Measurements from ENCODE around the gene FLNC. TPM values are rescaled to one million over a fixed set of nuclear protein-coding genes. Genes with fewer than 3 reads are reported as not detected.

FLNC gene
- total RNA-seq, 2 experiments from 2014 or later = not detected

- Mint-ChIP-seq H3K27me3 (peaks cover 14% of the 10 kb centered on the region), H3K27ac (no peak overlapping the region), H3K4me1 (peaks cover 8% of the 10 kb centered on the region), H3K4me3 (no peak overlapping the region), H3K36me3 (ENCODE audit: low read depth) (no peaks in the 10 kb centered on the region), H3K9me3 (no peaks in the 10 kb centered on the region)
- no peak for DNase-seq
- ChIA-PET POLR2A (no interaction called here), CTCF (no interaction called here)
Observed at GRCh38 chr7:128888039-128888755, 58.0 kb downstream of the FLNC start.

DNA sequence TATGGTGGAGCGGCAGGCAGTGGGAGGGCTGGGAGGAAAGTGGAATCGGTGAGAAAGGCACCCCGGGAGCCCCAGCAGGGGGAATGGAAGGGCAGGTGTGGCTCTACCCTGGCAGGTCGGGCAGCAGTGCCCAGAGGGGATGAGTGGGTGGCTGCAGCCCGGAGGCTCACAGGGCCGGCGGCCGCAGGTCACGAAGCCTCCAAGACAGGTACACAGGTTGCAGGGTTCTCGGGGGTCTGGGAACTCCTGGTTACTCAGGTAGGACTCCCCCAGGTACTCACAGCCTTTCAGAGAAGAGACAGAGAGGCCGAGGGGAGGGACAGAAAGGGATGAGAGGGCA is 58.5 kb downstream of the FLNC start:
- CTCF ChIA-PET = no interaction called here
- H3K4me1 Mint-ChIP-seq = peaks cover 5% of the 10 kb centered on the region
- H3K27ac Mint-ChIP-seq = no peak overlapping the region
- no peaks in the 10 kb centered on the region for H3K36me3 Mint-ChIP-seq (ENCODE audit: low read depth)
- DNase-seq = no peak
- H3K27me3 Mint-ChIP-seq = peaks cover 14% of the 10 kb centered on the region
- POLR2A ChIA-PET = no interaction called here
- no peak overlapping the region for H3K4me3 Mint-ChIP-seq
- no peaks in the 10 kb centered on the region for H3K9me3 Mint-ChIP-seq

- Mint-ChIP-seq H3K9me3 (no peaks in the 10 kb centered on the region), H3K4me3 (no peak overlapping the region), H3K4me1 (peaks cover 4% of the 10 kb centered on the region), H3K27ac (no peak overlapping the region), H3K27me3 (peaks cover 14% of the 10 kb centered on the region), H3K36me3 (ENCODE audit: low read depth) (no peaks in the 10 kb centered on the region)
- DNase-seq = no peak
- ChIA-PET CTCF (no interaction called here), POLR2A (no interaction called here)
Observed at GRCh38 chr7:128889121-128889520, 58.9 kb downstream of the FLNC start.

GRCh38 chr7:128890306-128891109 is 60.3 kb downstream of the FLNC start:
- CTCF ChIA-PET = no interaction called here
- no peak overlapping the region for H3K4me3 Mint-ChIP-seq
- H3K9me3 Mint-ChIP-seq = no peaks in the 10 kb centered on the region
- H3K36me3 Mint-ChIP-seq (ENCODE audit: low read depth) = no peaks in the 10 kb centered on the region
- H3K4me1 Mint-ChIP-seq = peaks cover 1% of the 10 kb centered on the region
- POLR2A ChIA-PET = no interaction called here
- H3K27me3 Mint-ChIP-seq = peaks cover 14% of the 10 kb centered on the region
- no peak overlapping the region for H3K27ac Mint-ChIP-seq
- no peak for DNase-seq

DNA sequence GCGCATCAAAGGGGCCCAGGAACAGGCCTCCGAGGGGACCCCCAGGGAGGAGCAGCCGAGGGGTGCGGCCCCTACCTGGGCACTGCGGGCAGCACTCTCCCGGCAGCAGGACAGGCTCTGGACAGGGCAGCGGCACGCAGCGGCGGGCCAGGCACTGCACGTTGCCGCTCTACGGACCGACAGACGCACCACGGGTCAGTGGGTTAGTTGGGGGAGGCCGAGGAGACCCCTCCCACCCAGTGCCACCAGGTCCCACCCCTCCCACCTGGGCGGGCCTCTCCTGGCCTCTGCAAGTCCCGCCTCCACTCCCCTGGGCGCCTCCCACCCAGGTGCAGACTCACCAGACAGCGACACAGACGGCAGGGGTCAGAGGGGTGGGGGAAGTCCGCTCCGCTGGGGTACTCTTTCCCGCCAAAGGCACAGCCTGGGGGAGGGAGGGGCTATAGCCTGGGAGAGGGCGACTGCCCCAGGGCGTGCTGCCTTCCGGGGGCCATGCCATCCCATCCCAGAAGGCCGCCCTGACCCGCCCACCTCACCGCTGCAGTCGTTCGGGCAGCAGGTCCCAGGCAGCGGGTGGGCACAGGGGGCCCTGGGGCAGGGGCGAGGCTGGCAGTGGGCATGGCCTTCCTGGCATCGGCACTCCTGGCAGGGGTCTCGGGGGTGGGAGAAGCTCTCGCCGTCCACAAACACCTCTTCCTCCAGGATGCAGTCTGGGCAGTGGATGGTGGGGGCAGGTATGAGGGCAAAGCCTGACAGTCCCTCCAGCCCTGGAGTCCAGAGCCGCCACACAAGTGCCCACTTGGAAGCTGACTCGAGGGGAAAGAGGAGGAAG is 61.1 kb downstream of the FLNC start:
- Mint-ChIP-seq H3K27me3 (peaks cover 13% of the 10 kb centered on the region), H3K9me3 (no peaks in the 10 kb centered on the region), H3K36me3 (ENCODE audit: low read depth) (no peaks in the 10 kb centered on the region), H3K4me3 (no peak overlapping the region), H3K27ac (no peak overlapping the region), H3K4me1 (peaks cover 1% of the 10 kb centered on the region)
- no peak for DNase-seq
- CTCF ChIA-PET = no interaction called here
- POLR2A ChIA-PET = no interaction called here

GRCh38 chr7:128891942-128892269 is 61.7 kb downstream of the FLNC start:
- Mint-ChIP-seq H3K36me3 (ENCODE audit: low read depth) (no peaks in the 10 kb centered on the region), H3K27me3 (peaks cover 14% of the 10 kb centered on the region), H3K4me1 (peaks cover 1% of the 10 kb centered on the region), H3K4me3 (no peak overlapping the region), H3K27ac (no peak overlapping the region), H3K9me3 (no peaks in the 10 kb centered on the region)
- no peak for DNase-seq
- ChIA-PET CTCF (no interaction called here), POLR2A (no interaction called here)

DNA sequence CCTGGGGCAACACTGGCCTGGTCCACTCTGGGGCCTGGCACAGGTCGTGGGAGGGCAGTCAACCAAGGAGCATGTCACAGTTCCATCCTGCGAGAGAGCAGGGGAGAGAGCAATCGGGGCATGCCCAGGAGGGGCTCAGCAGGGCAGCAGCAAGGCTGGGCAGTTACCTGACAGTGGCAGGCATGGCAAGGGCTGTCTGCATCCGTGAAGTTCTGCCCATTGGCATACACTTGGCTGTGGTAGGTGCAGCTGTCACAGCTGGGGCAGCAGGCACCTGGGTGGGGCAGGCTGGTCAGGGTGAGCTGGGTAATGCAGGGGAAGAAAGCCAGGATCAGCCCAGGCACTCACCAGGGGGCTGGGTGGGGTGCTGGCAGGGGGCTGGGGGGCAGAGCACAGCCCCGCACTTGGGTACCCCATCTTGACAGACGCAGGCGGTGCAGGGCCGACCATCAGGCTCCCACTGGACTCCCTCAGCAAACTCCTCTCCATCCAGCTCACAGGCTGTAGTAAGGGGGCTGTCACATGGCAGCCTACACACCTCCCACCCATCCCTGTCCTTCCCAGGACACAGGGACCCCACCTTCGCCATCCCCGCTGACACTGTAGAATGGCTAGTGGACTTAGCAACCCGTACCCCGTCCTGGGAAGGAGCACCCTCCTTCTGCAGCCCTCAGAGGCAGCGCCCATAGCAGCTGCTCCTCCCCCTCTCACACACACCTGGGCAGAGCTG is 62.5 kb downstream of the FLNC start:
- ChIA-PET CTCF (no interaction called here), POLR2A (interaction anchor here (0.5 kb wide), 1 partner anchor 25 kb away, joined by 3 read pairs; no protein-coding TSS in a partner anchor)
- Mint-ChIP-seq H3K4me1 (peaks cover 1% of the 10 kb centered on the region), H3K36me3 (ENCODE audit: low read depth) (no peaks in the 10 kb centered on the region), H3K27ac (no peak overlapping the region), H3K4me3 (no peak overlapping the region), H3K9me3 (no peaks in the 10 kb centered on the region), H3K27me3 (peaks cover 15% of the 10 kb centered on the region)
- no peak for DNase-seq

DNA sequence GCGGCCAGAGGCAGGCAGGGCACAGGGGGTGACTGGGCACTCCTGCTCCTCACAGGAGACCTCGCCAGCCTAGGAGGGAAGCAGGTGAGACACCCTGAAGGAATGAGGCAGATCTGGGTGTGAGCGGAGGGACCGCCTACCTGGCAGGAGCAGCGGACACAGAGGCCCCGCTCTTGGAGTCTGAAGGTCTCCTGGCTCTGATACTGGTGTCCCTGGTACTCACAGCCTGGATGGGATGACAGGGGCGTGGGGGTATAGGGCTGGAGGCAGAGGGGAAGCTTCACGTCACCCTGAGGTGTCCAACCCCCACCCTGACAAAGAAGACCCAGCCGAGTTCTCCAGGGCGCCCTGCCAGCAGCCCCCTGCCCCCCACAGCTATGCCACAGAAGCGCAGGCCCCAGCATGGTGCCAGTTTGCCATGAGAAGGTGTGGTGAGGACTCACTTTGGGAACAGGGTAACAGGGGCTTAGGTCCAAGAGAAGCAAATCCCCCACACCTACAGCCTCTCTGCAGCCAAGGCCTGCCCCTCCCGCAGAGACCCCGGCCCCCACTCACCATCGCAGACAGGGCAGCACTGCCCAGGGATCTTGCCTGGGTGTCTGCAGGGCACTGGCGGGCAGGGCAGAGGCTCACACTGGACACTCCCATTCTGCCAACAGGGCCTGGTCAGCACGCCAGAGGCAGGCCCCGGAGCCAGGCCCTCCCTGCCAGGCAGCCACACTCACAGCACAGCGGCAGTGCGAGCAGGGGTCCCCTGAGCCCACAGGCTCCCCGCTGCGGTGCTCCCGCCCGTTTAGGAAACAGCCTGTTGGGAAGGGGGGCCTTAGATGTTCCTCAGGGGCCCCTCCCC is 63.3 kb downstream of the FLNC start:
- H3K9me3 Mint-ChIP-seq = peaks cover under 1% of the 10 kb centered on the region
- peaks cover 1% of the 10 kb centered on the region for H3K4me1 Mint-ChIP-seq
- no peak for DNase-seq
- ChIA-PET CTCF (no interaction called here), POLR2A (interaction anchor here (0.5 kb wide), 1 partner anchor 26 kb away, joined by 3 read pairs; no protein-coding TSS in a partner anchor)
- no peaks in the 10 kb centered on the region for H3K36me3 Mint-ChIP-seq (ENCODE audit: low read depth)
- no peak overlapping the region for H3K4me3 Mint-ChIP-seq
- H3K27me3 Mint-ChIP-seq = peaks cover 17% of the 10 kb centered on the region
- no peak overlapping the region for H3K27ac Mint-ChIP-seq

- H3K4me1 Mint-ChIP-seq = peaks cover 1% of the 10 kb centered on the region
- CTCF ChIA-PET = interaction anchor here (1.3 kb wide), 1 partner anchor 11 kb away, joined by 3 read pairs; no protein-coding TSS in a partner anchor
Observed at GRCh38 chr7:128894101-128894440, 63.9 kb downstream of the FLNC start.

DNA sequence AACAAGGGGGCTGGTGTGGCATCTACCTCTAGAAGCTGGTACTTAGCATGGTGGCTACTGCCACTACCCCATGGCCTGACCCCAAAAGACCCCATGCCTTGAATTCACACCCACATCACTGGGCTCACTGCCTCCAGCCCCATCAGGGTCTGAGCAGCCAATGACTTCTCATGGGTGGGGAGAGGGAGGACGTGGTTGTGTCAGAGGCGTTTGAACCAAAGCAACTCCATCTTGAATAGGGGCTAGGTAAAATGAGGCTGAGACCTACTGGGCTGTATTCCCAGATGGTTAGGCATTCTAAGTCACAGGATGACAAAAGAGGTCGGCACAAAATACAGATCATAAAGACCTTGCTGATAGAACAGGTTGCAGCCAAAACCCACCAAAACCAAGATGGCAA is 65.1 kb downstream of the FLNC start:
- Mint-ChIP-seq H3K4me1 (no peaks in the 10 kb centered on the region), H3K27ac (no peak overlapping the region), H3K36me3 (ENCODE audit: low read depth) (no peaks in the 10 kb centered on the region), H3K9me3 (peaks cover 2% of the 10 kb centered on the region), H3K27me3 (peaks cover 11% of the 10 kb centered on the region), H3K4me3 (no peak overlapping the region)
- POLR2A ChIA-PET = no interaction called here
- no peak for DNase-seq
- CTCF ChIA-PET = interaction anchor here (1.3 kb wide), 1 partner anchor 12 kb away, joined by 3 read pairs; no protein-coding TSS in a partner anchor

More at GRCh38 chr7:128894101-128894440, 63.9 kb downstream of the FLNC start:
- no peaks in the 10 kb centered on the region for H3K36me3 Mint-ChIP-seq (ENCODE audit: low read depth)
- no peak for DNase-seq
- POLR2A ChIA-PET = no interaction called here
- H3K27me3 Mint-ChIP-seq = peaks cover 18% of the 10 kb centered on the region
- H3K27ac Mint-ChIP-seq = no peak overlapping the region
- no peak overlapping the region for H3K4me3 Mint-ChIP-seq
- peaks cover 2% of the 10 kb centered on the region for H3K9me3 Mint-ChIP-seq

DNA sequence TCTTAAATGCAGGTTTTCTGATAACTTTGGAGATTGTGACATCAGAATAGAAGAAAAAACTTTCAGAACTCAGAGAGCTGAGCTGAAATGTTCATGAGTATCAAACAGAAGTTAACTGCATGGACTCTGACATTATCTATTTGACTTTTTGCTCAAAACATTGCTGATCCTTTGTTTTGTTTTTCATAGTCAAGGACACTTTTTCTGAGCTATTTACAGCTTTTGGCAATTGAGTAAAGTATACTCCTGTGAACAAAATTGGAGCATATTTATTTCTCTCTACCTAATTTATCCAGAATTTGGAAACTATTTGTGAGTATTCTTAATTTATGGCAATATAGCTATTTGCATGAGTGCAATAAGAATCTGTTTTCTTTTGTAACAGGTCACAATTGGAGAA is 69.2 kb downstream of the FLNC start:
- H3K4me1 Mint-ChIP-seq = no peaks in the 10 kb centered on the region
- no peak overlapping the region for H3K27ac Mint-ChIP-seq
- H3K27me3 Mint-ChIP-seq = peaks cover 17% of the 10 kb centered on the region
- ChIA-PET CTCF (interaction anchor here (0.9 to 1.6 kb wide), 3 partner anchors 13 to 192 kb away, joined by 3 to 5 read pairs (median 4); no protein-coding TSS in a partner anchor), POLR2A (no interaction called here)
- no peak for DNase-seq
- H3K36me3 Mint-ChIP-seq (ENCODE audit: low read depth) = no peaks in the 10 kb centered on the region
- H3K4me3 Mint-ChIP-seq = no peak overlapping the region
- peaks cover 2% of the 10 kb centered on the region for H3K9me3 Mint-ChIP-seq

- no peak for DNase-seq
- Mint-ChIP-seq H3K9me3 (peaks cover 2% of the 10 kb centered on the region), H3K27ac (no peak overlapping the region), H3K36me3 (ENCODE audit: low read depth) (no peaks in the 10 kb centered on the region), H3K4me3 (no peak overlapping the region), H3K4me1 (no peaks in the 10 kb centered on the region), H3K27me3 (peaks cover 17% of the 10 kb centered on the region)
- CTCF ChIA-PET = interaction anchor here (1.1 to 1.6 kb wide), 3 partner anchors 14 to 192 kb away, joined by 3 to 5 read pairs (median 4); no protein-coding TSS in a partner anchor
- POLR2A ChIA-PET = no interaction called here
Observed at GRCh38 chr7:128900237-128900636, 70.0 kb downstream of the FLNC start.

All from activated CD4-positive, alpha-beta memory T cell treated with anti-CD3 and anti-CD28 coated beads, Interleukin-2, amount 10 ng/mL, durations not matched to agents 7 days and 5 days (primary cell).